GM12874 (cell line): ENCODE results near the gene TARP.

ENCODE experiments used
- CTCF ChIP-seq: IDR thresholded peaks from 2 replicates; pipeline ENCODE4 v1.5.1; 2011; ENCODE audit warnings: low read depth, mild to moderate bottlenecking, control low read depth, low read length, moderate library complexity; ENCODE audit not compliant: insufficient read depth

Gene TARP

GRCh38 chr7:38211486-38211885, 62.0 kb downstream of the TARP start:
- TF ChIP-seq CTCF, result no peak
